ENCODE measurements around the gene UVRAG. TPM values are rescaled to one million over a fixed set of nuclear protein-coding genes. Genes with fewer than 3 reads are reported as not detected.
"Not testable (repeated sequence)": the region's sequence is repeated elsewhere in the genome, so short reads cannot be mapped to it uniquely, and the experiment has no call there.

The UVRAG gene
- total RNA-seq, 1 donor from 2014 or later: 20.7 TPM

GRCh38 chr11:75869661-75870455 is 54.8 kb downstream of the UVRAG start:
- H3K27me3 Mint-ChIP-seq: no peaks in the 10 kb centered on the region
- DNase-seq (ENCODE audit: extremely low spot score, unreplicated experiment): no peak
- peaks cover 32% of the 10 kb centered on the region for H3K4me1 Mint-ChIP-seq (ENCODE audit: unreplicated experiment)
- no peak for TF ChIP-seq CTCF (conservative IDR thresholded peaks at IDR 0.05)
- peak overlapping the region; percentile 1 for H3K4me3 Mint-ChIP-seq
- H3K9me3 Mint-ChIP-seq: no peaks in the 10 kb centered on the region
- peak overlapping the region; percentile 4 for H3K27ac Mint-ChIP-seq
- no peaks in the 10 kb centered on the region for H3K36me3 Mint-ChIP-seq

GRCh38 chr11:75872887-75873416 is 57.9 kb downstream of the UVRAG start:
- H3K27me3 Mint-ChIP-seq: no peaks in the 10 kb centered on the region
- no peak overlapping the region for H3K27ac Mint-ChIP-seq
- no peak for DNase-seq (ENCODE audit: extremely low spot score, unreplicated experiment)
- H3K9me3 Mint-ChIP-seq: no peaks in the 10 kb centered on the region
- H3K4me1 Mint-ChIP-seq (ENCODE audit: unreplicated experiment): peaks cover 29% of the 10 kb centered on the region
- no peak for TF ChIP-seq CTCF (conservative IDR thresholded peaks at IDR 0.05)
- H3K36me3 Mint-ChIP-seq: no peaks in the 10 kb centered on the region
- H3K4me3 Mint-ChIP-seq: no peak overlapping the region

GRCh38 chr11:75873417-75874221 is 58.6 kb downstream of the UVRAG start:
- no peaks in the 10 kb centered on the region for H3K36me3 Mint-ChIP-seq

GRCh38 chr11:75874684-75875341 is 59.8 kb downstream of the UVRAG start:
- peaks cover 27% of the 10 kb centered on the region for H3K4me1 Mint-ChIP-seq (ENCODE audit: unreplicated experiment)
- H3K4me3 Mint-ChIP-seq: no peak overlapping the region

More at GRCh38 chr11:75873417-75874221, 58.6 kb downstream of the UVRAG start:
- DNase-seq (ENCODE audit: extremely low spot score, unreplicated experiment): no peak
- Mint-ChIP-seq H3K9me3 (no peaks in the 10 kb centered on the region), H3K27ac (peak overlapping the region; percentile 71), H3K4me3 (no peak overlapping the region), H3K27me3 (no peaks in the 10 kb centered on the region), H3K4me1 (ENCODE audit: unreplicated experiment) (peaks cover 27% of the 10 kb centered on the region)
- TF ChIP-seq CTCF (conservative IDR thresholded peaks at IDR 0.05): no peak

DNA sequence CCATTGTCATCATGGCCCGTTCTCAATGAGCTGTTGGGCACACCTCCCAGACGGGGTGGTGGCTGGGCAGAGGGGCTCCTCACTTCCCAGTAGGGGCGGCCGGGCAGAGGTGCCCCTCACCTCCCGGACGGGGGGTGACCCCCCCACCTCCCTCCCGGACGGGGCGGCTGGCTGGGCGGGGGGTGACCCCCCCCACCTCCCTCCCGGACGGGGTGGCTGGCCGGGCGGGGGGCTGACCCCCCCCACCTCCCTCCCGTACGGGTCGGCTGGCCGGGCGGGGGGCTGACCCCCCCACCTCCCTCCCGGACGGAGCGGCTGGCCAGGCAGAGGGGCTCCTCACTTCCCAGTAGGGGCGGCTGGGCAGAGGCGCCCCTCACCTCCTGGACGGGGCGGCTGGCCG is 62.3 kb downstream of the UVRAG start:
- H3K9me3 Mint-ChIP-seq; DNase-seq (ENCODE audit: extremely low spot score, unreplicated experiment); H3K27me3 Mint-ChIP-seq; H3K4me3 Mint-ChIP-seq; H3K27ac Mint-ChIP-seq: not testable (repeated sequence)
- peaks cover 22% of the 10 kb centered on the region for H3K4me1 Mint-ChIP-seq (ENCODE audit: unreplicated experiment)
- peaks cover 21% of the 10 kb centered on the region for H3K36me3 Mint-ChIP-seq

More at GRCh38 chr11:75874684-75875341, 59.8 kb downstream of the UVRAG start:
- no peaks in the 10 kb centered on the region for H3K9me3 Mint-ChIP-seq
- no peaks in the 10 kb centered on the region for H3K27me3 Mint-ChIP-seq
- H3K36me3 Mint-ChIP-seq: peaks cover 10% of the 10 kb centered on the region
- no peak overlapping the region for H3K27ac Mint-ChIP-seq
- DNase-seq (ENCODE audit: extremely low spot score, unreplicated experiment): no peak
- no peak for TF ChIP-seq CTCF (conservative IDR thresholded peaks at IDR 0.05)

DNA sequence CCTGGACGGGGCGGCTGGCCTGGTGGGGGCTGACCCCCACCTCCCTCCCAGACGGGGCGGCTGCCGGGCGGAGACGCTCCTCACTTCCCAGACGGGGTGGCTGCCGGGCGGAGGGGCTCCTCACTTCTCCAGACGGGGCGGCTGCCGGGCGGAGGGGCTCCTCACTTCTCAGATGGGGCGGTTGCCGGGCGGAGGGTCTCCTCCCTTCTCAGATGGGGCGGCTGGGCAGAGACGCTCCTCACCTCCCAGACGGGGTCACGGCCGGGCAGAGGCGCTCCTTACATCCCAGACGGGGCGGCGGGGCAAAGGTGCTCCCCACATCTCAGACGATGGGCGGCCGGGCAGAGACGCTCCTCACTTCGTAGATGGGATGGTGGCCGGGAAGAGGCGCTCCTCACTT is 62.9 kb downstream of the UVRAG start:
- H3K4me3 Mint-ChIP-seq; H3K9me3 Mint-ChIP-seq; DNase-seq (ENCODE audit: extremely low spot score, unreplicated experiment); H3K27ac Mint-ChIP-seq; H3K27me3 Mint-ChIP-seq: not testable (repeated sequence)
- peaks cover 21% of the 10 kb centered on the region for H3K36me3 Mint-ChIP-seq
- H3K4me1 Mint-ChIP-seq (ENCODE audit: unreplicated experiment): peaks cover 19% of the 10 kb centered on the region
